Progenitor cell of endocrine pancreas (in vitro differentiated cells): ENCODE data around the gene C21orf58. TPM values are rescaled to one million over a fixed set of nuclear protein-coding genes. Genes with fewer than 3 reads are reported as not detected.

Source experiments
- DNase-seq: peaks from one replicate; pipeline ENCODE4 v3.0.0; 2021; ENCODE audit warnings: low spot score; ENCODE audit not compliant: unreplicated experiment
- H3K27ac Mint-ChIP-seq: 2 replicates; pipeline ENCODE4 v1.8.0; 2021; ENCODE audit warnings: mild to moderate bottlenecking, moderate library complexity, mixed read lengths
- H3K27me3 Mint-ChIP-seq: 2 replicates; pipeline ENCODE4 v1.8.0; 2021; ENCODE audit warnings: mixed read lengths
- H3K36me3 Mint-ChIP-seq: 2 replicates; pipeline ENCODE4 v1.8.0; 2022; ENCODE audit warnings: mixed read lengths; ENCODE audit not compliant: insufficient read depth
- H3K4me1 Mint-ChIP-seq: 2 replicates; pipeline ENCODE4 v1.8.0; 2021; ENCODE audit warnings: low read depth, mixed read lengths
- H3K4me3 Mint-ChIP-seq: 2 replicates; pipeline ENCODE4 v1.8.0; 2021; ENCODE audit warnings: low read depth, mild to moderate bottlenecking, moderate library complexity, mixed read lengths
- H3K9me3 Mint-ChIP-seq: 2 replicates; pipeline ENCODE4 v1.8.0; 2021; ENCODE audit warnings: low read depth, mixed read lengths
- total RNA-seq: library from RNA; stranded (reverse); gene quantifications from 2 replicates; pipeline ENCODE4 v1.2.1, GENCODE V29; 2021
- TF ChIP-seq, protein P1 (sequence below): fragments of 200-600 bp; sonication (generic); IDR thresholded peaks from one replicate; pipeline ENCODE4 v1.5.0; 2021; ENCODE audit warnings: antibody characterized with exemption, mild to moderate bottlenecking; ENCODE audit not compliant: unreplicated experiment

C21orf58 gene
- total RNA-seq, 1 donor from 2014 or later, result 31.5 TPM

DNA sequence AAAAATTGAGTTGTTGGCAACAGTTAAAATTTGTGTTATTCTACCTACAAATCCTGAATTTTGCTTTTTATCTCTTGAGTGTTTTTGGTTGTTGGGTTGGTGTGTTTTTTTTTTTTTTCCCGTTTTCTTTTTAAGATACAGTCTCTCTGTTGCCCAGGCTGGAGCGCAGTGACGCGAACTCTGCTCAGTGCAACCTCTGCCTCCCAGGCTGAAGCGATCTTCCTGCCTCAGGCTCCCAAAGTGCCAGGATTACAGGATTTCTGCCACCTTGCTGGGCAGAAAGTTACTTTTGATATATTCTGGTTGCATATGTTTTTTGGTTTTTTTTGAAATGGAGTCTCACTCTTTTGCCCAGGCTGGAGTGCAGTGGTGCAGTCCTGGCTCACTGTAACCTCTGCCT lies 4.5 kb upstream of the C21orf58 start:
- H3K9me3 Mint-ChIP-seq, result no peaks in the 10 kb centered on the region
- DNase-seq, result no peak
- H3K27me3 Mint-ChIP-seq, result no peaks in the 10 kb centered on the region
- H3K4me3 Mint-ChIP-seq, result no peak overlapping the region
- peaks cover 11% of the 10 kb centered on the region for H3K4me1 Mint-ChIP-seq
- TF ChIP-seq, protein P1, sequence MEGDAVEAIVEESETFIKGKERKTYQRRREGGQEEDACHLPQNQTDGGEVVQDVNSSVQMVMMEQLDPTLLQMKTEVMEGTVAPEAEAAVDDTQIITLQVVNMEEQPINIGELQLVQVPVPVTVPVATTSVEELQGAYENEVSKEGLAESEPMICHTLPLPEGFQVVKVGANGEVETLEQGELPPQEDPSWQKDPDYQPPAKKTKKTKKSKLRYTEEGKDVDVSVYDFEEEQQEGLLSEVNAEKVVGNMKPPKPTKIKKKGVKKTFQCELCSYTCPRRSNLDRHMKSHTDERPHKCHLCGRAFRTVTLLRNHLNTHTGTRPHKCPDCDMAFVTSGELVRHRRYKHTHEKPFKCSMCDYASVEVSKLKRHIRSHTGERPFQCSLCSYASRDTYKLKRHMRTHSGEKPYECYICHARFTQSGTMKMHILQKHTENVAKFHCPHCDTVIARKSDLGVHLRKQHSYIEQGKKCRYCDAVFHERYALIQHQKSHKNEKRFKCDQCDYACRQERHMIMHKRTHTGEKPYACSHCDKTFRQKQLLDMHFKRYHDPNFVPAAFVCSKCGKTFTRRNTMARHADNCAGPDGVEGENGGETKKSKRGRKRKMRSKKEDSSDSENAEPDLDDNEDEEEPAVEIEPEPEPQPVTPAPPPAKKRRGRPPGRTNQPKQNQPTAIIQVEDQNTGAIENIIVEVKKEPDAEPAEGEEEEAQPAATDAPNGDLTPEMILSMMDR, result no peak
- H3K27ac Mint-ChIP-seq, result no peak overlapping the region
- H3K36me3 Mint-ChIP-seq, result peaks cover 13% of the 10 kb centered on the region

DNA sequence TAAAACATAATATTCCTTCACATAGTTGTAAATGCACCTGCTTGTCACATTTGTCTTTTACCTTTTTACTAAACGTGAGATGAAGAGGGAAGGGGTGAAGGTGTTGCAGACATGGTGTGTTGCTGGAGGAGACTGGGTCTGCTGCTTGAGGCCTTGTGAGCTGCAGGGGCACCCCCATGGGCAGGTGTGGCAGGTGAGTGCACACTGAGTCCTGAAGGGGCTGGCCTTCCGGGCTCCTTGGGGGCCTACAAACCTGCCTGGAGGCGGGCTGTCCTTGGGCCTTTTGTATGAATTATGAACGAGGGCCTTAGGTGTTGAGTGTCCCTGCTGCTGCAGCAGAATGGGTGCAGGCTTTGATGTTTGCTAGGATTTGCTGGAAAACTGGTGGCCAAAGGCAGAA lies 4.0 kb upstream of the C21orf58 start:
- Mint-ChIP-seq H3K9me3 (no peaks in the 10 kb centered on the region), H3K4me1 (peaks cover 11% of the 10 kb centered on the region), H3K27ac (peak overlapping the region; percentile 10), H3K27me3 (no peaks in the 10 kb centered on the region), H3K36me3 (peaks cover 13% of the 10 kb centered on the region), H3K4me3 (no peak overlapping the region)
- TF ChIP-seq, protein P1, result no peak
- no peak for DNase-seq

GRCh38 chr21:46326110-46326703 lies 2.5 kb upstream of the C21orf58 start:
- TF ChIP-seq, protein P1, result no peak
- Mint-ChIP-seq H3K36me3 (peaks cover 12% of the 10 kb centered on the region), H3K4me3 (peak overlapping the region; percentile 81), H3K4me1 (peaks cover 21% of the 10 kb centered on the region), H3K27me3 (no peaks in the 10 kb centered on the region), H3K27ac (peak overlapping the region; percentile 91), H3K9me3 (no peaks in the 10 kb centered on the region)
- no peak for DNase-seq

- peak overlapping the region; percentile 93 for H3K27ac Mint-ChIP-seq
- TF ChIP-seq, protein P1, result no peak
- no peaks in the 10 kb centered on the region for H3K9me3 Mint-ChIP-seq
- H3K27me3 Mint-ChIP-seq, result no peaks in the 10 kb centered on the region
- peak overlapping the region; percentile 81 for H3K4me3 Mint-ChIP-seq
- DNase-seq, result peak; percentile 30
- peaks cover 11% of the 10 kb centered on the region for H3K36me3 Mint-ChIP-seq
- H3K4me1 Mint-ChIP-seq, result peaks cover 26% of the 10 kb centered on the region
Measured at GRCh38 chr21:46325073-46325912, 1.6 kb upstream of the C21orf58 start.

GRCh38 chr21:46324390-46325072 lies 861 bp upstream of the C21orf58 start:
- peaks cover 26% of the 10 kb centered on the region for H3K4me1 Mint-ChIP-seq
- peak; percentile 75 for DNase-seq
- peaks cover 11% of the 10 kb centered on the region for H3K36me3 Mint-ChIP-seq
- H3K27ac Mint-ChIP-seq, result peak overlapping the region; percentile 93
- no peaks in the 10 kb centered on the region for H3K9me3 Mint-ChIP-seq
- TF ChIP-seq, protein P1, result no peak
- H3K4me3 Mint-ChIP-seq, result peak overlapping the region; percentile 88
- H3K27me3 Mint-ChIP-seq, result no peaks in the 10 kb centered on the region
